GM18858 (cell line): ENCODE data around the gene STIM2.

Experiments
- ATAC-seq: cut with Tn5 transposase; IDR thresholded peaks from one replicate; pipeline ENCODE4 v1.9.1; 2021; ENCODE audit not compliant: unreplicated experiment

The STIM2 gene

DNA sequence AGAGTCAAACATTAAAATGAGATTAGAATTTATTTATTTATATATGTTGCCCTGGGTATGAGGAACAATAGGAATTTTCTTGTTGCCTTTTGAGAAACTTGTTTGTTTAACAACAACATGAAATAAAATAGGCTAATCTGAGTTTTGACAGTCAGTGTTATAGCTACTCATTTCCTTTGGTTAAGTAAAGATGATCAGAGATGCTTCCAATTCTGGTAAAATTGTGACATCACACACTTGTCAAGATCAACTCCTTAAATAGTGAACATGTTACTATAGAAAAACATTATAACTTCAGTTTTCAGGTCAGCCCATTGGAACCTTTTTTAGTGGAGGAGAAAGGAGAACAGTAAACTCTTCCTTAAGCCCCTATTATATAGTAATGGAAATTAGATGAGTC is 136.1 kb downstream of the STIM2 start:
- no peak for ATAC-seq

DNA sequence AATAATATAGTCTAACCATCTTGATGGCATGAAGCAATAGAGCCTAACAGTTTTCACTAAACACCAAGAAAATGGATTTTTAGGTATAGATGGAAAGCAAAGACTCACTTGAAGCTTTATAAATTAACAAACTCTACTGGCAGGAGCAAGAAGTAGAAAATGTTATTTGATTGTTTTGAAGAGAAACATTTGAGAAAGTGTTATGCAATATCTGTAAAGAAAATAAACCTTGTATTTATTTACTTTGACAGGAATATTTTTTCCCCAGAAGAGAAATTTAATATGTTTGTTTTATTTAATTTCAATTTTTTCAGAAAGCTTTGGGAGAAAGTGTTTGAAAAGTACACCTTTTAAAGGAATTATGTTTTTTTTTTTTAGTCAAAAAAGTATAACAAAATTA is 139.0 kb downstream of the STIM2 start:
- ATAC-seq: no peak

DNA sequence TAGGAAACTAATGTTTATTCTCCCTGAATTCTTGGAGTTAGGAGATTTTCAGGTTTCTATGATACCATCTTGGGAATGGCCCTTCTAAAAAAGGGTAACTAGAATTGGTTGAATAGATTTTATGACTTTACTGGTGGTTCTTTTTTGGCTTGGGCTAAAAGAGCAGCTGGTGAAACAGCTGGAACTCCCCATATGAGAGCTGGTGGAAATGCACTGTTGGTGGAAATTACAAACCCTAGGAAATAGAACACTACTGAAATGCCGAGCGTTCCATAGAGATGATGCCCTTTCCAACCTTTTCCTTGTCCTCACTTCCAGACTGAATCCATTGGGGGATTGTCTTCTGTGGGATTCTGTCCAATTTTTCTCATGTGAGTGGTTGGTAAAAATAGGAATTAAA is 139.5 kb downstream of the STIM2 start:
- ATAC-seq: no peak

DNA sequence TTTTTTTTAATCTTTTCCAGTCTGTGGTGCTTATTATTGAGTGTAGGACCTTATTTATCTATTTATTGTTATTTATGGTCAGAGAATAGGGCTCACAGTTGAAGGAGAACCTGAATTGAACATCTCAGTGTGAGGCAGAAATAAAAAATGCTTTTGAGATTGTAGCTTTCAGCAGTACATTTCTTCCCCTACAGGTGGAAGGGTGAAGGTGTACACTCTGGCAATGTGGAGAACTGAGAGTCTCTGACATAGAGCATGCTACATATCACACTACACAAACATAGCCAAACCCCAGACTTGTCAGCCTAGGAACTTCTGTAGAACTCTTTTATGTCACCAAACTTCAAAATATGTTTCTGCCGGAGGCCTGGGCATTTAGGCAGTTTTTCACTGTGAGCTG is 140.2 kb downstream of the STIM2 start:
- peak; percentile 89 for ATAC-seq

DNA sequence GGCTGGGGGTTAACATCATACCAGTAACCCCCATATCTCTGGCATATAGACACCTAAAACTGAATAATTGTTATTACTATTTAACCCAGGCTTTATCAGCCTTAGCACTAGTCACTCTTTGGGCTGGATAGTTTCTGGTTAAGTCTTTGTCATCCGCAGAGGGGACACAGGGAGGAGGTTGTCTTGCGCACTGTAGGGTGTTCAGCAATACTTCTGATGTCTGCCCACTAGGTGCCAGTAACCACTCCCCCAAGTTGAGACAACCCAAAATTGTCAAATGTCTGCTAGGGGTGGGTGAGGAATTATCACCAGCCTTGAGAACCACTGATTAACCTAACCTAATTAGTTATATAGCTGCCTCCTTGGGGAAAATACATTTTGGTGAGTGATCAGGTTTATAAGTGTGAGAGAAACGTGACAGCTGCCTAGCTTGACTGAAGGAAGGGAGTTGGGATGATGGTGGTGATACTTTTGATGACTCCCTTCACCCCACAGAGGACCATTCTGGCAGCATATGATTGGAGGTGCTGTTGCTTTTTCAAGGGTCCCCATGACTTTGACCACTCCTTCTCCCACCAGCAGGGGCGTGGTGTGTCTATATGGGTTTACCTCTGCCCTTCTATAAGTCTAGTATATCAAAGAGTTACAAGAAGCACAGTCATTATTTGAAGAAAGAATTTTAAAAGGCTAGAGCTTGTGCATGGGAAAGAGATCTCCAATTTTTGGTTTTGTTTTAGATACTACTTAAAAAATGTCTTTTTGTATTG is 140.9 kb downstream of the STIM2 start:
- ATAC-seq: no peak

DNA sequence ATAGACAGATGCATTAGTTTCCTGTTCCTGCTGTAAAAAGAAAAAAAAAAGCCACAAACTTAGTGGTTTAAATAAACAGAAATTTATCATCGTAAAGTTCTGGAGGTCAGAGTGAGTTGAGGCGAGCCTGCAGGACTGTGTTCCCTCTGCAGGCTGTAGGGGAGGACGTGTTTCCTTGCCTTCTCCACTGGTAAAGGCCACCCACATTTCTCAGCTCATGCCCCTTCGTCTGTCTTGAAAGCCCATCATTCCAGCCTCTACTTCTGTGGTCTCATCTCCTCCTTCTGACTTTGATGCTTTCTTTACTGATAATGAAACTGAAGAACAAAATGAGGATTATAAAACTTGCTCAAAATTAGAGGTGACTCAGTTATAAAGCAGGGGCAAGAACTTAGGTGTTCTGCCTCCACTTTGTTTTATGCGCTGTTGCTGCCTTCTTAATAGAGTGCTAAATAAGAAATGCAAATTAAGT is 143.0 kb downstream of the STIM2 start:
- no peak for ATAC-seq

DNA sequence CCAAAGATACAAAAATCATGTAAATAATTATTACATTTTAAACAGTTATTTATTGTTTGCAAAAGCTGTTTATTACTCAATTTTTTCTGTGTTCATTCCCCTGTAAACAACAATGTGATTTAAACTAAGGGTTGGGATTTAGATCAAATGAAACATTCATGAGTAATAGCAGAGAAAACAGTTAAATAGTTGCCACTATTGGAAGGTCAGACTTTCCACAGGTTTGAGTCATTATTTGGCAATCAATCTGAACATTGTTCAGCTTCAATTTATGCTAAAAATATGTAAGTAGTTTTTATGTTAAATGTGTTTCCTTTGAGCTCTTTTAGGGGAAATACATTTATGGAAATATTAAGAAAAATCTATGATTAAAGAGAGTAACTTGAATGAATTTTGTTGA is 144.9 kb downstream of the STIM2 start:
- ATAC-seq: no peak

DNA sequence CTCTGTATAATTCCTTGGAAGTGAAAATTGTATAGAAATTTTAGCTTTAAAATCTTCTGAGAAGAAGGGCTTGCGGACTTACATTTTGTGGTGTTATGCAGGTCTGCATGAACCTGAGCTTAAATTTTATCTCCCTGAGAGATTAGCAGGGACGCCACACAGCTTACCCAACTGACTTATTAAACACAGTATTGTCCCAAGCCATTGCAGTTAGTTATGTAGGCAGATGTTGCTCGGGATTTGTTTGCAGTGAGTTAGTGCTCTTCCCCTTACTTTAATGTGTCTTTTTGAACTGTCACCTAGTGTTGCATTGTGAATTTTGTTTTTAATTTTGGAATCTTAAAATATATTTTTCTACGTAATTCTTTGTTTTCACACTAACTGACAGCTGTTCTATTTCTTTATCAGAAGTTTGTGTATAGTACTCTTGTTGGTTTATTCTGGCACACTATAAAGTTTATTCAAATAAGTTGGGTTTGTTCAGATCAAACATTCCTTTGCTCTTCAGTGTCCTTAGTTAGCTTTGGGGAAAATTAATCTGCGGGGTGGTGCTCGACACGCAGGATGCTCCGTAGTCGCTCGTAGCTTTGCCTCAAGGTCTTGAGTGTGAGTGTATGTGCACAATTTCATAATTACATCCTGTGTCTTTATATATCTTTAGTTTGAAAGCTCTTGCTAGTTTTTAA is 145.4 kb downstream of the STIM2 start:
- no peak for ATAC-seq

DNA sequence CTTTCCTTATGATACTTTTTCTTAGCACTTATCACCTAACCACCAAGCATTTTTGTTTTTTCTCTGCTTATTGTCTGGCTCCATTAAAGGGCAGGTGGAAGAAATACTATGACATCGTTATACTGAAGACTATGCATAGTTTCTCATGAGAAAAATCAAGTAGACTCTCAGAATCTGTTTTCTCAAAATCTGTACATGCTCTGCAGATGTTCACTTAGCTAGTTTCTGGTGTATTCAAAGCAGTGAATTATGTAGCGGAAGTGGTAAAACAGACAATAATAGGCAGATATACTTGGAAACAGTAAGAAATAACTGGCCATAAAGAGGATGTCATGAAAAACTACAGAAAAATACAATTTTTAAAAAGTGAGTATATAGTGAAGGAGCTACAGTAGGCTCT is 146.0 kb downstream of the STIM2 start:
- ATAC-seq: no peak

DNA sequence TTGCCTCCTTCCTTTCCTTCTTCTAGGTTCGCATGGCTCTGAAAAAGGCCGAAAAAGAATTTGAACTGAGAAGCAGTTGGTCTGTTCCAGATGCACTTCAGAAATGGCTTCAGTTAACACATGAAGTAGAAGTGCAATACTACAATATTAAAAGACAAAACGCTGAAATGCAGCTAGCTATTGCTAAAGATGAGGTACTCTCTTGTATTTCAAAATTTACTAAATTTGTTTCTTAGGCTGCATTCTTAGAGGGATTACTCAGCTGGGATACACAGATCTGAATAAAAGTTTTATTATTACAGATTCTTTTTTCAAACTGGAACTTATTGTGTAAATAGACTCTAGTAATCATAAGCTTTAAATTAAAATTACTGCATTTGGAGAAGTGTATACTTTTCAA is 146.9 kb downstream of the STIM2 start:
- ATAC-seq: no peak

DNA sequence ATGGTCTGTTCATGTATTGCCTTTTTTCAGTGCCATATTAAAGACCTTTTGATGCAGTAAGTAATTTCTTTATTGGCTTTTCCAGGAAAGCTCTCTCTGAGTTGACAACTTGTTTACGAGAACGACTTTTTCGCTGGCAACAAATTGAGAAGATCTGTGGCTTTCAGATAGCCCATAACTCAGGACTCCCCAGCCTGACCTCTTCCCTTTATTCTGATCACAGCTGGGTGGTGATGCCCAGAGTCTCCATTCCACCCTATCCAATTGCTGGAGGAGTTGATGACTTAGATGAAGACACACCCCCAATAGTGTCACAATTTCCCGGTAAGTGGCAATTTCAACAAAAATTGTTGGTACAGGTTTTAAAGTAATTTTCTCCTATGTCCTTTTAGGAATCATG is 148.0 kb downstream of the STIM2 start:
- ATAC-seq: no peak

DNA sequence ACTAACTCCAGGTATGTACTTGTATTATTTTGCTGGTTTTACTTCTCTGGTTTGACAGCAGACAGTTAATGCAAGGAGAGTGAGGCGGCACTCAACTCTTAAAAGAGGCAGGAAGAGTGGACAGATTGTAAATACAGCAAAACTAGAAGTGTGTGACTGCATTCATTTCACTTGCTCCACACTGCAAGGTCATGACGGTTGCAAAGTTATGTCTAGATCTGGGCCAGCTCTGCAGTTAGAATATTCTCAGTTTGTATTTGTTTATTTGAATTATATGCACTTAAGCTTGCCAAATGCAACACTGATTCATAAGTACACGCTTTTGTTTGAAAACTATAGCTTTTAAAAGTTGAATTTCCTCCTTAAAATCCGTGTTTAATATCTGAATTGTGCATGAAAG is 148.9 kb downstream of the STIM2 start:
- no peak for ATAC-seq

DNA sequence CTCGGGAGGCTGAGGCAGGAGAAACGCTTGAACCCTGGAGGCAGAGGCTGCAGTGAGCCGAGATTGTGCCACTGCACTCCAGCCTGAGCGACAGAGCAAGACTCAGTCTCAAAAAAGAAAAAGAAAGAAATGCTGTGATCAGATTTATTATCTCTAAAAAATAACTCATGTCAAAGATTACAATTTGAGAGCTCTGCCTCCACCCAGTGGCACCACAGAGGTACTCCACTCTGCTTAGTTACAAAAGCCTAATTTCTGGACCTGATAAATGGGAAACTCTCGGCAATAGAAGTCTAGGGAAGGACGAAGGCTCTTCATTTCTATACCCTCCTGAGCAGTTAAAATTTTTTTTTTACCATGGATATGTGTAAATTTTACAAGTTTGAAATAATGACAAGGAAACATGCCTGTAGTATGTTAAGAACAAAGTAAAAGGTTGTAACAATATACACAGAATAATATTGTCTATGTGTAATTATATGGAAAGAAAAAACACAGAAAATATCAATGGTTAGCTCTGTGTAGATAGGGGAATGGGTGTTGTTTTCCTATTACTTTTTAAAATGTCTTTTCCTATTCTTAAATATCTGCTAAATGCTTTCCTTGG is 149.8 kb downstream of the STIM2 start:
- no peak for ATAC-seq

DNA sequence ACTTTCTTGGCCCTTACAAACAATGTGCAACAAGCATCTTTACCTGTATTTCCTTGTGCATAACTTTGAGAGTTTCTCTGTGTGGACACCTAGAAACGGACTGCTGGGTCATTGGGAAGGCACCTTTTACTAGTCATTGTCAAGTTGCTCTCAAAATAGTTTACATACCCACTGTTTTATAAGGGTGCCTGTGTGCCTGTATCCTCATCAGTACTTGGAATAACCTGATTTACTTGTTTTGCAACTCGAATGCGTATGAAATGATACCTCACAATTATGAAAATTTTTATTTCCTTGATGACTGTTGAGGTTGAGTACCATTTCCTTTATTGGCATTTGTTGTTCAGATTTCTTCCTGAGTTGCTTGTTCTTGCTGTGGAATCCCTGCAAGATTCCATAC is 150.8 kb downstream of the STIM2 start:
- ATAC-seq: no peak

DNA sequence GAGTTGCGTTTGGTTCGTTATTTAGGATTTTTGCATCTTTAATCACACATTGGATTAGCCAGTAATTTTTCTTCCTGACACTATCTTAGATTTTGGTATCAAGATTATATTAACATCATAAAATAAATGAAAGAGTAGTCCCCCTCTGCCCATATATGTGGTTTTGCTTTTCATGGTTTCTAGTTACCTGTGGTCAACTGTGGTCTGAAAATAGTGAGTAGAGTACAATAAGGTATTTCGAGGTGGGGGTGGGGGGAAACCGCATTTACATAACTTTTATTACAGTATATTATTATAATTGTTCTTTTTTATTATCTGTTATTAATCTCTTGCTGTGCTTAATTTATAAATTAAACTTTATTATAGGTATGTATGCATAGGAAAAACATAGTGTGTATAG is 152.4 kb downstream of the STIM2 start:
- no peak for ATAC-seq

DNA sequence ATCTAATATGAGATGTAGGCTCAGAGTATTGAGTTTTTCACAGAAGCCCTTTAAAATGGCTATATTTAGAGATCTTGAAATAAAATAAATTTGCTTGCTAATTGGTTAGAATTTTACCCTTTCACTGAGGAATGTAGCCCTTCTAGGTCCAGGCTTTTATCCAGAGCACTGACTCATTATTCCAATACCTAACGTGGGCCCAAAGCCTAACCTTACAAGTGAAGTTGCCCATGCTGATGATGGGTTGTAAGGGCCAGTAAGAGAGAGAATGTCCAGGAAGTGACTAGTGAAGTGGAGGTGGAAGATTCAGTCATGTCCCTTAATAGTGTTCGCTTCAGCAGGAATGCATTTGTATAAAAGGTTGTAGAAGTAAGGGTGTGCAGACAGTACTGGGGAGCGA is 155.9 kb downstream of the STIM2 start:
- ATAC-seq: no peak

DNA sequence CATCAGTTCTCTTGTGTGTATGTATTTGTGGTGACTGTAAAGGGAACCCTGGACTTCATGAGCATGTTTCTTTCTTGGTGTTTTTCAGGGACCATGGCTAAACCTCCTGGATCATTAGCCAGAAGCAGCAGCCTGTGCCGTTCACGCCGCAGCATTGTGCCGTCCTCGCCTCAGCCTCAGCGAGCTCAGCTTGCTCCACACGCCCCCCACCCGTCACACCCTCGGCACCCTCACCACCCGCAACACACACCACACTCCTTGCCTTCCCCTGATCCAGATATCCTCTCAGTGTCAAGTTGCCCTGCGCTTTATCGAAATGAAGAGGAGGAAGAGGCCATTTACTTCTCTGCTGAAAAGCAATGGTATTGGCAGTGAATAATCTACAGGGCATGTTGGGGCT is 157.0 kb downstream of the STIM2 start:
- no peak for ATAC-seq

DNA sequence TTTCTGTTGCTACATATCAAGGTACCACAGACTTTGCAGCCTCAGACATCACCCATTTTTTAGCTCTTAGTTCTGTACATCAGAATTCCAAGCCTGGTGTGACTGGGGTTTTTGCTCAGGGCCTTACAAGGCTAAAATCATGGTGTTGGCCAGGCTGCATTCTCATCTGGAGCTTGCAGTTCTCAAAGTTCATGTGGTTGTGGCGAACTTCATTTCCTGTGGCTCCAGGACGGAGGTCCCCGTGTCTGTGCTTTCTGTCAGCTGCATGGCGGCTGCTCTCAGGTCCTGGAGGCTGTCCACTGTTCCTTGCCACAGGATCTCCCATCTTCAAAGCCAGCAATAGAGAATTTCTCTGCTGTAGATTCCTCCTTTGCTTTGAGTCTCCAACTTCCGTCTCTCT is 157.4 kb downstream of the STIM2 start:
- ATAC-seq: no peak

DNA sequence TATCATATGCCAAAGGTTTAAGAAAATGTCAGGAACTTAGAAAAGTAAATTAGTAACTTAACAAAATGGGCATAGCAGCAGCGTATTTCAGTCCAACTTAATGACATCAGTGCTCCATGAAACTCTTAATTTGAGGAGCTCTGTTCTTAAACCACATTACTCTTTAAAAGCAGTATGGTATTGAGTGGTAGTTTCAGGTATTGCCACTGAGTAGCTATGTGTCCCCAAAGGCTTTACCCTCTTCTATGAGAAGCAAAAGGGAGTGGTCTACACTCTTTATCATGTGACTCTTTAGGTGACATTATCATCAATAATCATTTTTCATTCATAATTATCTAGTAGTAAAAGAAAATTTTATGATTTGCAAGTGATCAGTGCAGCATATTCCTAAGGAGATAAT is 158.3 kb downstream of the STIM2 start:
- no peak for ATAC-seq

DNA sequence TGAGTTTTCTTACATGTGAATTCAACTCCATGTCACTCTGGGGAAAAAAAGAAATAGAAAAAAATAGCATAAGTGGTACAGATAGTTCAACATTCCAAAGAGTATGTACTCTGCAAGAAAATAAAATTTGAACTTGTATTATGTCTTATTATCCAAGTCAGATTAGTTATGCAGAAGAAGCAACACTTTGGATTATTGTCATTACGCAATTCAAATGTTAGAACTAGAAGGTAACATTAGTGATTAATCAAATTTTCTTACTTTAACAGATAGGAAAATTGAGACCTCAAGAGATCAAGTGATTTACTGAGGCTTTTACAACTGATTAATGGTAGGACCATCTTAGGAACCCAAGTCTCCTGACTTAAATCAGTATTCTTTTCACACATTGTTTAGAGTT is 159.1 kb downstream of the STIM2 start:
- no peak for ATAC-seq

DNA sequence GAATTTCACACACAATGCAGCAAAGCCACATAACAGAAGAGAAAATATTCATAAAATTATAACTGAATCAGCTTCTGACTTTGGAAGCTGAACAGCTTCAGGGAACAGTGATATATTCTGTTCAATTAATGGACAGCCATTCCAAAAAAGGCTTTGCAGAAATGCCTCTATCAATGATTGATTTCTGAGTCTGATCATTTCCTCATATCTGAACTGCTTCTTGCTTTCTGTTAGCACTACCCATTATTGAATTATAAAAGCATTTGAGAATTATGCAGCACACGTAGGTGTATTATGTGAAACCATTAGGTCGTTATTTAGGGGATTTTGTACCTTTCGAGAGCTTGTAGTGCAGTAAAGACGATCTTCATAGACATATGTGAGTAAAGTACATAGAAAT is 159.6 kb downstream of the STIM2 start:
- ATAC-seq: no peak

DNA sequence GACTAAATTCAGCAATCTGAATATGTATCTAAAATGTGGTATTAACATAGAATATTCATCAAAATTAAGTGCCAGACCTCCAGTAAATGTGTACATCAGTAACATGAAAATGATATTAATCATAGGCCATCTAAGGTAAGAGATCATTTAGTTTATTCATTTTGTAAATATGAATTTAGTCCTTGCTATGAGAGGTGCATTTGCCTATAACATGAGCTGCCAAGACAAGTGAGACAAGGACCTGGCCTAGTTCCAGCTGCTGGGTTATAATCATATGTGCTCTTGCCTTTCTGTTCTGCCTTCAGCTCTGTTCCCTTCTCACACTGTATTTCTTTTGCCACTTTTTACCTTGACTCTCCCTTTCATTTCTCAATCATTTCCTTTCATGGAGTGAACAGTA is 160.0 kb downstream of the STIM2 start:
- ATAC-seq: no peak
